GM12801 (cell line): ENCODE data around the gene MTHFD1L.

Experiments
- TF ChIP-seq, protein P1 (sequence below): IDR thresholded peaks from one replicate; pipeline ENCODE4 v1.5.1; 2011; ENCODE audit warnings: control low read depth; ENCODE audit not compliant: insufficient read length; ENCODE audit errors: extremely low read depth

Gene MTHFD1L

GRCh38 chr6:151096255-151096612 lies 230.7 kb downstream of the MTHFD1L start:
- TF ChIP-seq, protein P1, sequence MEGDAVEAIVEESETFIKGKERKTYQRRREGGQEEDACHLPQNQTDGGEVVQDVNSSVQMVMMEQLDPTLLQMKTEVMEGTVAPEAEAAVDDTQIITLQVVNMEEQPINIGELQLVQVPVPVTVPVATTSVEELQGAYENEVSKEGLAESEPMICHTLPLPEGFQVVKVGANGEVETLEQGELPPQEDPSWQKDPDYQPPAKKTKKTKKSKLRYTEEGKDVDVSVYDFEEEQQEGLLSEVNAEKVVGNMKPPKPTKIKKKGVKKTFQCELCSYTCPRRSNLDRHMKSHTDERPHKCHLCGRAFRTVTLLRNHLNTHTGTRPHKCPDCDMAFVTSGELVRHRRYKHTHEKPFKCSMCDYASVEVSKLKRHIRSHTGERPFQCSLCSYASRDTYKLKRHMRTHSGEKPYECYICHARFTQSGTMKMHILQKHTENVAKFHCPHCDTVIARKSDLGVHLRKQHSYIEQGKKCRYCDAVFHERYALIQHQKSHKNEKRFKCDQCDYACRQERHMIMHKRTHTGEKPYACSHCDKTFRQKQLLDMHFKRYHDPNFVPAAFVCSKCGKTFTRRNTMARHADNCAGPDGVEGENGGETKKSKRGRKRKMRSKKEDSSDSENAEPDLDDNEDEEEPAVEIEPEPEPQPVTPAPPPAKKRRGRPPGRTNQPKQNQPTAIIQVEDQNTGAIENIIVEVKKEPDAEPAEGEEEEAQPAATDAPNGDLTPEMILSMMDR: no peak

DNA sequence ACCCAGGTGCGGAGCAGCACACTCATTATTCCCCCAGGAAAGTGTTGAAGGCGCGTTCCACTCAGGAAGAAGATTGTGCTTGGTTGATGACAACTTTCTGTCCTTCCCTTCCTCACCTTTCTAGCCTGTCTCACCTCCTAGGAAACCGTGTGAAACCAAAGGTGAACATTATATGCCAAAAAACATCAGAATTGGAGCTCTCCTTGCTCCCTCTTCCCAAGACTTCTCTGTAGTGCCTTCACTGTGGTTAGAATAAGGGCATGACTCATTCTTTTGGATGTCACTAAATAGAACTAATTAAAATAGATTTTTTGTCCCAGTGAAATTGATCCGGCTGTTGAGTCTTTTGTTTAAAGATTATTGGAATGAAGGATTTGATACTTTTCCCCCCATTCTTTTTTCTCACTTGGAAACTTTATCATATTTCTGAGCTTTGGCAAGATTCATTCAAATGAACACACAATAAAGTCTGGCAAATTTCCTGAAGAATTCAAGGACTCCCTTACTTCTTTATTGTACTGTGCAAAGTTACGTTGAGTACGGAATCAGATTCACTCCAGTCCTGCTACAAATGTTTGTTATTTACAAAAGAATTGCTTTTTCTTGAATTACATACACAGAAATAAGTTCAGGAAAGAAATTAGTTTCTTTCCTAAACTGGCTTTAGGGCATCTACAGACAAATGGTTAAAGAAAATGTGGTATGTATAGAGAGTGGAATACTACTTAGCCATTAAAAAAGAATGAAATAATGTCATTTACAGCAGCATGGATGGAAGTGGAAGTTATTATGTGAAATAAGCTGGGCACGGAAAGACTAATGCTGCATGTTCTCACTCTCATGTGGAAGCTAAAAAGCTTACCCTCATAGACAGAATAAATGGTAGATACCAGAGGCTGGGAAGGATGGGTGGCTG lies 231.4 kb downstream of the MTHFD1L start:
- TF ChIP-seq, protein P1: no peak

GRCh38 chr6:151098166-151098565 lies 232.7 kb downstream of the MTHFD1L start:
- TF ChIP-seq, protein P1: no peak

DNA sequence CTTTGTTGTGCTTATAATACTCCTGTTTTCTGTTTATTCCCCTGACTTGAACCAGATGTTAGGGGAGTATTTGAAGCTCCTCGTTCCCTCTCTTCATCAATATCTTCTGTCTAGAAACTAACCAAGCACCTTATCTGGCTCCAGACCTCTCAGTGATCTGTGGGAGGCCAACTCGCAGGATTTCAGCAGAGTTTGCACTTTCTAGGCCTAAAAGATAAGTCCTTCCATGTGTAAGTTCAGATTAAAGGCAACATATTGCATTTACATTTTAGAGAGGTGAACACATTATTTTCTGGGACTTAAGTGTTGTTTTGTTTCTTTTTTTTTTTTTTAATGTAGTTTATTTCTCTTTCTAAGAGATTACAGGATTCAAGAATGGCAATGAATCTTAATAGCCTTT lies 234.8 kb downstream of the MTHFD1L start:
- TF ChIP-seq, protein P1: no peak

DNA sequence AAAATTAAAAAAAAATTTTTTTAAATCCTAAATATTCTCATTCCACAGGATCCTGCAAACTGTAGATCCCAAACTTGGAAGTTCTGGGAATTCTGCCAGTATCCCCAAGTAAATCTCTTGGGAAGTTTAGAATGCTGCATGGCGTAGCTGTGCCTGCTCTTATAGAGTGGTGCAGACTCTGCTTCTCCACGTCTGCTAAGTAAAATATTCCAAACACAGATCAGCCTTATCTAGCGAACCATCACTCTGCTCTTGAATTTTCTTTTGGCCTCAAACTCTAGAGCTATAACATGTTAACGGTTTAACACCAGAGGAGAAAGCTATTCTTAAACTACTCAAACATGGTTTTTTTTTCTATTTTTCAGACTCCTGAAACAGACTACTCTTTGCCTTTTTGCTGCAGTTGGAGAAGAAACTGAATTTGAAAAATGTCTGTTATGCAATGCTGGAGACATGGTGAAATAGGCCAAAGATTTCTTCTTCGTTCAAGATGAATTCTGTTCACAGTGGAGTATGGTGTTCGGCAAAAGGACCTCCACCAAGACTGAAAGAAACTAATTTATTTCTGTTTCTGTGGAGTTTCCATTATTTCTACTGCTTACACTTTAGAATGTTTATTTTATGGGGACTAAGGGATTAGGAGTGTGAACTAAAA lies 235.8 kb downstream of the MTHFD1L start:
- TF ChIP-seq, protein P1: no peak

DNA sequence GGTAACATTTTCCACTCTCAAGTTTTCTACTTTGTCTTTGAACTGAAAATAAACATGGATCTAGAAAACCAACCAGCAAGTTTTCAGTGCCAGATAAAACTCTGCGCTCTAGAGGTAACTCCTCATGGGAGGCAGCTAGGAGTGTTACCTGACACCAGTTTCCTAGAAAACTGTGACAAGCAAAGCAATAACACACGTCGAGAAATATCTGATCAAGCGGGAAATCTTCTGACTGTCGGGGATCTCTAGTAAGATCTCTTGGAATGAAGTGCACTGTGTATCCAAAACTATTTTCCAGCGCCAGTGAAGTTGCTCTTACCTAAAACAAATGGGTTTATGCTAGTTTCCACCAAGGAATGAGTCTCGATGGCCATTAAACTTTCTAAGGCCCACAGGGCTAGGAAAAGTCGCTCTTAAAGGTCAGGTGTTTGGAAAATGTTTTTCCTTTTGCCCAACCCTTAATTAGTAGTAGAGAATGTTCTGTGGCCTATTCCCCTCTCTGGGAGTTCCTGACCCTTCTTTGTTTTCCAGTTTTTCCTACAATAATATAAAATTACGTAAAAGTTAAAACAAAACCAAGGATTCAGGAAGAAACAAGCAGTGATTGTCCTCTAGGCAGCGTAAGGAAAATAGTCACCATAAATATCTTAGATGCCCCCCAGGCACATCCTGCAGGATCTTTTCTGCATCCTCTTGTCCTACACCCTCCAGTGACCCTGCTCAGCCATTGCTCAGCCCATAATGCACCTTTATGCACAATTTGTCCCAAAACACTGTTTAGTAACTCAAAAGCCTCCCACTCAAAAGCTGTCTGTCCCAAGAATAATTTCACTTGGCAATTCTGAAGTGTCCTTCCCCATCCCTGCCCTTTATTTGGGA lies 236.6 kb downstream of the MTHFD1L start:
- TF ChIP-seq, protein P1: no peak

DNA sequence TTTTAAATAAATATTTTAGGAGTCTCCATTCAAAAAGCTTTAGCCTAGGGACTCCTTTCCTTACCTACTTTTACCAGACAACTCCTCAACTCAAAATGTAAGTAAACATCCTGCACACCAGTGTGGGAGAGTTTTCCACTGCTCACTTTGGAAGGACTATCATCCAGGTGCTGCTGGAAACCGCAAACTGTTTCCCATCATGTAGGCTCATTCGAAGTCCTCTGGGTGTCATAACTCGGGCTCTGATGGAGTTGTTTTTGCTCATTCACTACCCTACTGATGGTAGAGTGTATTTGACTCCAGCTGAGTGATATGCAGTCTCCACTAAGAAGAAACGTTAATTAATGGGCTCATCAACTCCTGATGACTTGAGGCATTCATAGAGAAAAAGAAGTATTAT lies 237.8 kb downstream of the MTHFD1L start:
- TF ChIP-seq, protein P1: no peak
